ENCODE data around the gene ESYT3. TPM values are rescaled to one million over a fixed set of nuclear protein-coding genes. Genes with fewer than 3 reads are reported as not detected.
"Not testable (repeated sequence)": the region's sequence is repeated elsewhere in the genome, so short reads cannot be mapped to it uniquely, and the experiment has no call there.

ESYT3 gene
- total RNA-seq, 1 donor from 2014 or later, result 0.20 TPM

DNA sequence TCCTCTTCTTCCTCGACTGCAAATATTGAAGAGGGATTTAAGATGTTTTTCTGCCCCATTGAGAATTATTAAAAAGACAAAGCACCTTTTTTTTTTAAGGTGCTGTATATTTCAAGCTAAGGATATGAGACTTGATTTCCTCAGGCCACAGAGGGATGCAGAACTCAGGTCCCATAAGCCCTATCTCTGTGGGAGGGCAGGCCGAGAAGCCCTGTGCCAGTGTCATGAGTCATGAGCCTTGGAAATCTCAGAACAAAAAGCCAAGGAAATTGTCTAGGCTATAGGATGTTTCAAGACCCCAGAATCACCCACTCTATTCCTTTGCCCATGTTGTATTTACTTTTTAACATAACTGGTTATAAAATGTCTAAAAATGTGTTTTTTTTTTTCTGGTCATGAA lies 7.3 kb downstream of the ESYT3 start:
- ATAC-seq (no peak), DNase-seq (ENCODE audit: low spot score) (no peak)

DNA sequence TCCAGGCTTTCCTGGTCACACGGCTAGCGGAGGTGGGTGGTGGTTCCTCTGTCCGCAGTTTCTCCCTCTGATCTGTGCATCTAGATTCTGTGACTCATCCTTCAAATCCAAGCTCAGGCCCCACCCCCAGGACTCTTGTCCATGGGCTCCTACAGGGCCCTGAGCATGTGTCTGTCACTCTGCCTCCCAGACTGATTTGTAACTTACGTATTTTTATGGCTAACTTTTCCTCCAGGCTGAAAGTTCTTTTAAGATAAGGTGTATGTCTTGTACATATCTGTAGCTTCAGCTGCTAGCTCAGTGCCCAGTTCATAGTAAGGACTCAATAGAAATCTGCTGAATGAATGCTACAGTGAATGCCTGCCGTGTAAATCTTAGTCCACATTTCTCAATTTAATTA lies 8.0 kb downstream of the ESYT3 start:
- ATAC-seq, result no peak
- no peak for DNase-seq (ENCODE audit: low spot score)

DNA sequence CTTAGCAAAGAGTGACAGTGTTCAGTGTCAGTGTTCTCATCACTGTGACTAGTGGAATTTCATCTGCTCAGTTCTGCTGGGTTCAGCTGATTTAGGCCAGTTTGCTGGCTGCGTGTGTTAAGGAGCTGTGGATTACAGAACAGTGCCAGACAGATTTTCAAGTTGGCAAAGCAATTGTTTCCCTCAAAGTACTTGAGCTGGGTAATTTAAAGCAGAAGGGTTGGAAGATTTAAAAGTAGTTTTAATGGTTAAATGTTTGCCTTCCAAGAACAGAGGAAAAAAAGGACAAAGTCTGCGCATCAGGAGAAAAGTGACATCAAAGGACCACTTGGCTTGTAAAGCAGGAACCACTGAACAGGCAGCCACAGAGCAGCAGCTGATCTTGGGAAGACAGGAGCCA lies 8.7 kb downstream of the ESYT3 start:
- ATAC-seq (no peak), DNase-seq (ENCODE audit: low spot score) (no peak)

DNA sequence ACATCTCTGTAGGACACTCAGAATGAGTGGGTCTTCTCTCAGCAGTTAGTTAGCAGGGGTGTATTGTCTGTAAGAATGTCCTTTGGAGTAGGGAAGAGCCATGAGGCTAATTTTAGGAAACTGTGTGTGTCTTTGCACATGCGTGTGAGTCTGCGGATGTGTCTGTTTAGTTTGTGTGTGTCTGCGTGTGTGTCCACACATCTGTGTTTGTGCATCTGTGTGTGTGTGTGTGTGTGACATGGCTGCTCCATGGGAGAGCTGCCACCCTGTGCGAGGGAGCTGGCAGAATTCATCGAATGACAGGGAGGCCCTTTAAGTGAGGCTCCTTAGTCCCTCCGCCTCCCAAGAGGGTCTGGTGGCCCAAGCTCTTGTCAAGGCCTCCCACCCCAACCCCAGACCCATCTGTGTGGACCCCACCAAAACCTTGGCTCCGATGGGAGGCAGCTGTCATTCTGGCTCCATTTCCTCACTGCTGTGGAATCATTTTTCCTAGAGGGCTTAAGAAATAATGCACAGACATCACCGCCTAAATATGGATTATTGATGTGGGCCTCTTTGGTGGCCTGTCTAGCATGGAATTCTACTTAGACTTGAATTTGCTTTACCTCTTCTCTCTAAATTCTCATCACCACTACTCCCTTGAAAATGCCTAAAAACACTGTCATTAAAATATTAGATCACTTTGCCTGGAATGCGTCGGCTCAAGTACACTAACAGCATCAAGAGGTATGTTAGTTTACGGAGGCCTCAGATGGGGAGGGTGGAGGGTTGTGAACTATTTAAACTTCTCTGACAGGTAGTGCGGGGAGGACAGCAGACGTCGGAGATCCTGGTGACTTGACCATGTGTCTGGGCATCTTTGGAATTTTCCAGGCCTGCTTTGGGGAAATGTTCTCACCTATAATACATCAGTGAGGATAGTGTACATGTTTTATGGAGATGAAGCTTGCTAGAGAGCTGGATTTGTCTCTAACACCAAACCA lies 9.4 kb downstream of the ESYT3 start:
- DNase-seq (ENCODE audit: low spot score) (no peak), ATAC-seq (no peak)

DNA sequence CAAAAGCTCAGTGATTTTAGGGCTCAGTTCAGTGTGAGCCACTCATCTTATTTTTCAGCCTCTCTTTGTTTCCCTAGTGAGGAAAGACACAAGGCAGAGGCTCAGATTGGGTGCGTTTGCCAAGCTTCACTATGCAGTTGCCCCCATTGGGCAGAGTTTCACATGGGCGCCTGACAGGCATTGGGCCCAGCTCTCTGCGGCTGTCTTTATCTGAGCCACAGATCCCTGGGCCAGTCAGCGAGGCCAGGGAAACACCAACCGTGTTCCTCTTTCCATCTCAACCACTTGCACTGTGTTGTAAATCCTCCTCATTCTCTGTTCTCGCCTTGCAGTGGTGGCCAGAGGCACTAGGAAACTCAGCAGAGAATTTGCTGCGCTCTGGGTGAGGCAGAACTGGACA lies 10.8 kb downstream of the ESYT3 start:
- DNase-seq (ENCODE audit: low spot score), result no peak
- no peak for ATAC-seq

DNA sequence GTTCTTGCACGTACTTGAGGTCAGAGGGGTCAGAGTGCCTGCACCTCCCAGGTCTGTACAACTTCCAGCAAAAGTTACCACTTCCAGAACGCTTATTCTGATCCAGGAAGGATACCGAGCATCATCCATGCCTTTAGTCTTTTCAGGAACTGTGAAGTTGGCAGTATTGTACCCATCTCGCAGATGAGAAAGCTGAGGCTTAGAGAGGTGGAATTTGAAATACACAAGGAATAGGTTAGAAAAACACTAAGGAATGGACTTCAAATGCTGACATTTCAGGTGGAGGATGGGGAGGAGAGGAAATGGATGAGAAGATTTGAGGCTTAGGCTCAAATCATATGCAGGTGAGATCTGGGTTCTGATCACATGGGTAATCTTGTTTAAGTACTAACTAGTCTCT lies 11.2 kb downstream of the ESYT3 start:
- ATAC-seq, result no peak
- no peak for DNase-seq (ENCODE audit: low spot score)

DNA sequence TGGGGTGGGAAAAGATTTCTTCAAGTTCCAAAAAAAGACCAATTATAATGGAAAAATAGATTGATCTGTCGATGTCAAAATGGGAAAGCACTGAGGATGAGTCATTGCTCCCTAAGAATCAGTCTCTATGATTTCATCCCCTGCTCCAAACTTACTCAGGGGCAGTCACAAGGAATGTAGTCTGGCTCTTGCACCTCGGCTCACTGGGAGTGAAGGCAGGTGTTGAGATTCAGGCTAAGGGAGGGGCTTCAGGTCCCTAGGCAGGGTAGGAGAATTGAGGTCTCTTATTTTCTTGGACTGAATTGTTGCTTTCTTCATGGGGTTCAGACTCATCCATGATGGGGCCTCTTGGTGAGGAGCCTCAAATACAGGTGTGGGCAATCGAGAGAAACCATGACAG lies 14.2 kb downstream of the ESYT3 start:
- DNase-seq (ENCODE audit: low spot score), result no peak

DNA sequence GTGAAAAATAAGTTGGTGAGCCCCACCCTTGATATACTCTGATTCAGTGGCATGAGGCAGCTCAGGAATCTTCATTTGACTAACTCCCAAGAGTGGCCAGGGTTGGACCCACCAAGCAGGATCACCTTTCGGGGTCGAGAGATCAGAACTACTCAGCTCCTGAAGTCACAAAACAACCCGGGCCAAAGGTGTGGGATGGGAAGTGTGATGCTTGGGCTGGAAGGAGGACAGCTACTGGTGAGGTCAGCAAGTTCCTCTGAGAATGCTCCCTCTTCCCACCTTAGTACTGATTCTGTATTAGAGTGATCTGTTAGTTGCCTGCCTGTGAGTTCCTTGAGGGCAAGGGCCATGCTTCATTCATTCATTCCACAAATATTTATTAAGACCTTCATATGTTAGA lies 15.1 kb downstream of the ESYT3 start:
- no peak for DNase-seq (ENCODE audit: low spot score)
- ATAC-seq, result no peak

More for the DNA sequence above, 14.2 kb downstream of the ESYT3 start:
- ATAC-seq, result no peak

DNA sequence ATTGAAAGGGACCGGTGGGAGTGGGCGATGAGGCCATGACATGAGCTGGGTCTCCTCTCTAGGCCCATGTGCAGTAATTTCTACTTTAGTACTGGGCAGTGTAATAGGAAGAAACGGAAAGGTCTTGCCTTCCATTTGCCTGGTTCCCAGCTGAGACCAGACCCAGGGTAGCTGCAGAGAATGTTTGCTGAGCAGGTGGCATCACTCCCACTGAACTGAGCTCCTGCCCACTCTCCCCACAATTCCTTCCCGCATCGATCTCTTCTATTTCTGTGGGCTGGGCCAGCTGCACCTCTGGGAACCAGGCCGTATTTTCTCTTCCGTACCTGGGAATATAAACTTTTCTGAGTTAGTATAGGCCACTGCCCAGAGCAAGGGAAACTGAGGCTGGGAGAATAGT lies 15.8 kb downstream of the ESYT3 start:
- no peak for DNase-seq (ENCODE audit: low spot score)
- ATAC-seq, result no peak

DNA sequence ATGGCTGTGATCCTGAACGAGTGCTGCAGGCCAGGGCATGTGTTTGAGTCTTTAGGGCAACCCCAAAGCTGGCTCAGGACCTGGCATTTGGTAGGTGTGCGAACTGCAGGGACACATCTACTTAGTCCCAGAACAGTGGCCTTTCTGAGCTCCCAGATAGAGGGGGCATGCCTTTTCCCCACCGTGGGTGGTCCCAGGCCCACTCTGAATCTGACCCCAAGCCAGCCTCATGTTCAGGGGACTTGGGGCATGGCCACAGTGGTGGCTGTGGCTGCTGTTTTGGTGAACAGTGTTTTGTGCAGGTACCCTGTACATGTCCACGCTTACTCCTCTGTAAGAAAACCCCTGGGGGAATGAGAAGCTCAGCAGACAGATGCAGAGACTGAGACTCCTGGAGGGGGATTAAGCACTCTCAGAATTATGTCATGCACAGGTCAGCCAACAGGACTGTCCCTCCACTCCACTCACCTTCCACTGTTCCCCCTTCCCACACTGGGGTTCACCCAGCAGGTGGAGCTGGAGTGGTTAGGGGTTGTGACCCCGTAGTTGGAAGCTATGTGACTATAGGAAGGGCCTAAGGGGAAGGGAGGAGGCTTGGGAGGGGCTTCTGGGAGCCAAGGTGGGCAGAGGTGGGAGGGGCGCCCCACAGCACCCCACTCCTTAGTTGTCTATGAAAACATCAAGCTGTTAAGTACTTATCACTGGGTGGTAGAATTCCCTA lies 16.4 kb downstream of the ESYT3 start:
- ATAC-seq, result no peak

DNA sequence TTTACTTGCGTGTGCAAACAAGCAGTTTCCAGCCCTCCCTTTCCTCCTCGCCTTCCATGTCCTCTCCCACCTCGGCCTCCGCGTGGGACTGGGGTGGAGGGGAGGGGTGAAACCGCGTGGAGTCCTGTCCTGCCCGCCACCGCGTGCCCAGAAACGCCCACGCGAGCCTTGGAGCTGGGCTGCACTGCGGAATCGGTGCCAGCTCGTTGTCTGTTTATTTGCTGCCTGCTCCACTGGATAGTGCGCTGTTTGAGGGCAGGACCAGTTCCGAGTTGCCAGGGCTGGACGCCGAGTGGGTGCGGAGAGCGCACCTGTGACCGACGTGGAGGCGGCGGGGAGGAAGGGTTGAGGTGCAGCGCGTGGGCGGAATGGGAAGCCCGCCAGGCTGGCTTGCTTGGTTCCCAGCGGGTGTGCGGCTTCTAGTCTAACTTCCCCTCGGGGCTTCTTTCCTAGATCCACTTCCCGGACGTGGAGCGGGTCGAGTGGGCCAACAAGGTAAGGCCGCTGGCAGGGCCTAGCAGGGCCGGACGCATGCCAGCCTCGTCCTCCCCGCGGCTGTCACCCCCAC lies 17.3 kb downstream of the ESYT3 start:
- DNase-seq (ENCODE audit: low spot score) (no peak), ATAC-seq (no peak)

More for the DNA sequence above, 16.4 kb downstream of the ESYT3 start:
- DNase-seq (ENCODE audit: low spot score), result no peak

DNA sequence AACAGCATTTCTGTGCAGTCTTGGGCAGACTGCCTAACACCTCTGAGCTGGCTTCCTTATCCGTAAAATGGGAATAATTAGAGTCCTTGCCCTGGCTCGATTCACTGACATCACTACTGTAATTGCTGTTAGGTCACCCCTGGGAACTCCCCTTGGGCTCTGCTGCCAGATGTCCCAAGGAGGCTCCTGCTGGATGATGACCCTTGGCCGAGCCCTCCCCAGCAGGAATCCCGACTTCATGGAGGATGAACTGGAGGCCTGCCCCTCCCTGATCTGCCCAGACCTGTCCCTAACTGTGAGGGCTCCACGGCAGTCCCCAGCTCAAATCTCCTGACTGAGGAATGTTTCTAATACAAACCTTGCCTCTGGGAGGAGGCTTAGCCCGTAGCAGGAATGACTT lies 18.0 kb downstream of the ESYT3 start:
- DNase-seq (ENCODE audit: low spot score) (peak; percentile 29), ATAC-seq (no peak)

DNA sequence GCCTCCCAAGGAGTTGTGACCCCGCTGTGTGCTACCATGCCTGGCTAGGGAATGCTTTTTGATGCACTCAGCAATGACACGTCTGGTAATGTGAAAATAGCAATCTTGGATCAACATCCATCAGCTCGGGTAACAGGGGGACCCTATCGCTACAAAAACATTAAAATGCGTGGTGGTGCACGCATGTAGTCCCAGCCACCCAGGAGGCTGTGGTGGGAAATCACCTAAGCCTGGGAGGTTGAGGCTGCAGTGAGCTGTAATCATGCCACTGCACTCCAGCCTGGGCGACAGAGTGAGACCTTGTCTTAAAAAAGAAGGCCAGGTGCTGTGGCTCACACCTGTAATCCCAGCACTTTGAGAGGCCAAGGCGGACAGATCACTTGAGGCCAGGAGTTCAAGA lies 19.5 kb downstream of the ESYT3 start:
- ATAC-seq; DNase-seq (ENCODE audit: low spot score): not testable (repeated sequence)

DNA sequence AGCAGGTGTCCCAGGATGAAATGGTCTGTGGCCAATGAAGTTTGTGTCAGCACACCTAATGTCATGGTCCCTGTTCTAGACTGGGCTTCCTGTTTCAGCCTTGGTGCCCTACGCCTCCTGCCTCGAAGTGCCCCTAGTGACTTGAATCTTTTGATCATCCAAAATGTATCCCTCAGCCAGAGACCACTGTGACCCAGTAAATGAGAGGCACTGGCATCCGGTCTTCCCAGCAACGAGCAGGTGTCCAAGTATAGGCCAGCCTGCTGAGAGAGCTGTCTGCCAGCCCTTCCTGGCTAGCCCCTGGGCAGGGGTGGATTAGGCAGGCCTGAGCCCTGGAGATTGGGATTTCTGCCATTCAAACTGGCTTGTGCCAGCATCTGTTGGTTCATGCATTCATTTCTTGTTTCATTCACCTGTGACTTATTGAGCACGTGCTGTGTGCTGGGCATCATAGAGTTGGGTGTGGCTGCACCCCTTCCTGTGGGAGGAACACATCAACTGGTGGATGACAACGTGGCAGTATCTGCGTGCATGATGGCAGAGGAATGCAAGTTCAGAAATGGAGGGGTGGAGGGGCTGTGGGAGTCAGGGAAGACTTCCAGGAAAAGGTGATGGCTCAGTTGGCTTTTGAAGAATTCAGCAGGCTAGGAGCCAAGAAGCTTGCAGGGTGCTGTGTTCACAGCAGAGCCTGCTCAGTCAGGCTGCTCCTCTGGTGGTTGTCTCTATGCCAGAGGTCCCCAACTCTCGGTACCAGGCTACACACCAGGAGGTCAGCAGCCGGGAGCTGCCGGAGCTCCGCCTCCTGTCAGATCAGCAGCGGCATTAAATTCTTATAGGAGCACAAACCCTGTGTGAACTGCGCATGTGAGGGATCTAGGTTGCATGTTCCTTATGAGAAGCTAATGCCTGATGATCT lies 21.6 kb downstream of the ESYT3 start:
- DNase-seq (ENCODE audit: low spot score), result peak; percentile 27
- ATAC-seq, result no peak

DNA sequence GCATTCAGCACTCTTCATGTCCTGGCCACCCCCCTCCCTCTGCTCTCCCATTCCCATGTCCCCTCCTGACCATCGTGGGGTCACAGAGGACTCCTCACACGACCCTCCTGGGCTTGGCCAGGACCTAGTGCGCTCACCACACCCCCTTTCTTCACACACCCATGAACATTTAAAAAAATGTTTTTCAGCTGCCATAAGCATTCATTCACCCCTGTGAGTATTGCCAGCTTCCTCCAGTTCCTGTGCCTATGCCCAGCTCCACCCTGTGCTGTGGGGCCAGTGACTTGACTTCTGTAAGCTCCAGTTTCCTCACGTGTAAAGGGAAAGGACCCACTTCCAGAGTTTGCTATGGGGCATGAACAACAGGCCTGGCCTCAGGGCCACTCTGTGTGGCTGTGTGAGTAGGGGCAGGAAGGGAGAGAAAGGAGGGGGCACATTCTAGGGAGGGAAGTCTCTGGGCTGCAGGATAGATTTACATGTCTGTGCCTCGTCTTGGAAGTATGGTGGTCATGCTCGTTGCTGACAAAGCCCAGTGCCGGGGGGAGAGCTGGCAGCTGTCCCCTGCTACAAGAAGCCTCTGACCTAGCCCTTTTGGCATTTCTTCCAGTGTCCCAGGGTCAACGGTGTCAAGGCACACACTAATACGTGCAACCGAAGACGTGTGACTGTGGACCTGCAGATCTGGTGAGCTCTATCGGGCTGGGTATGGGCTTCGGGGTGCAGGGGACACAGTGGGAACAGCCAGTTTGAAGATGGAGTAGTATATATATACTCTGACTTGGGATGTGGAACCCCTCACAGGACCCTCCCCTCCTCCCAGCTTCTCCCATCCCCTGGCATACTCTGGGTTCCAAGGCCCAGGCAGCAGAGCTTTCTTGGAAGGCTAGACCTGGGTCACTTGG lies 22.8 kb downstream of the ESYT3 start:
- peak; percentile 28 for DNase-seq (ENCODE audit: low spot score)
- ATAC-seq, result no peak

DNA sequence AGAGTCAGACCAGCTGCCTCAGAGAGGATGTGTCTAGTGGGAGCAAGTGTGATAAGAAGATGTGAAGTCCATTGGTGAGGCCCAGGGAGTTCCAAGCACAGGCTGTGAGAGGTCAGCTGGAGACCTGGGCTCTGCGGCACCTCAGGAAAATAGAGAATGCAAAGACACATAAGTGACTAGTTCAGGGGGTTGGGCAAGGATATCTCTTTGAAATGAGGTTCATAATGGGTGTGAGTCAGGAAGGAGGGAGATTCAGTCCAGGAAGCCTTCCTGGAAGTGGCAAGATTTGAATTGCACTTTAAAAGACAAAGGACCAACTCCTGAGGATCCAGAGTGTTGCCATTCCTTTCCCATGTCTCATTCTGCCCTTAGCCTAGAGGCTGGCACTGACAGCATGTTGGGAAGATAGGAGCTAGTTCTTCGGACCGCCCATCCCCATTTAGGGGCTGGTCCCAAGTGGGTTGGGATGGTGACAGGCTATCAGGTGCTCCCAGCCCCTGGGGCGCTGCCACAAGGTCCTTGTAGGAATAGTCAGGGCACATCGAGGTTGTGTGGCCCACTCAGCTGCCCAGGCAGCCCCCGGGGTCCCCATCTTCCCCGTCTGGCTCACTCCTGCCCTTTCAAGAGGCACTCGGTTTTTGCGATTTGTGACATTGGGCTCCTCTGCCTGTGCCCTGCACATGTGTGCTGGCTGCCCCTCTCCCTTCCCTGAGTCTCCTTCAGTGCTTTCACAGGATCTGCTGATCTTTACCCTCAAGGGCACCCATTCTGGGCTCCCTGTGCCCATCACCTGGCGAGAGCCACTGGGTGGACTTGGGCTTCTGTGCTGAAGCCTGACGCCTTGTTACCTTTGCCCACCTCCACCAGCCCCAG lies 23.7 kb downstream of the ESYT3 start:
- no peak for ATAC-seq

DNA sequence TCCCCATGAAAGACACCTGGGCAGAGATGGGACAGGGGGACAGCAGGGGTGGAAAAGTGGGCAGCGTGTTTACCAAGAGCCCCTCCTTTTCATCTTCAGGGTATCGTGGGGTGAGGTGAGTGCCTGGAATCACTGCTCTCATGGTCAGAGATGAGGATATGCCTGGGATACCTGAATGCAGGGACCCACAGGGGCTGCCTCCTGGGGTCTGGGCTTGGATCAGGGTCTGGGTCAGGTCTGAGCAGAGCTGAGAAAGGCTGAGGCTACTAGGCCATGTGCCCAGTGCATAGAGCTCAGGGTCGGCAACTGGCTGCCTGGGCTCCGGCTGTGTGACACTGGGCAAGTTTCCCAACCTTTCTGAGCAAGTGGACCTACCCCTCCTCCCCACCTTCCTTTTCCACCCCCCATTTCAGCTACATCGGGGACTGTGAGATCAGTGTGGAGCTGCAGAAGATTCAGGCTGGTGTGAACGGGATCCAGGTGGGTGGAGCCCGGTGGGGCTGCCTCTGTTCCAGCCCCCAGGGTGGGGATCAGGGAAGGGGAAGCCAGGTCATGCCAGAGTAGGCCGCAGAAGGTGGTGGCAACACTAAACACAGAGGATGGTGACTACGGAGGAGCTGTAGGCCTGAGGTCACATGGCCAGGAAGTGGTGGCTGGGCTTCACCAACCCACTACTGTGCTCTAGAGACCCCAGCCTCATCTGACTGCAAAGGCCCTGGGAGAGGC lies 24.5 kb downstream of the ESYT3 start:
- no peak for ATAC-seq
- peak; percentile 22 for DNase-seq (ENCODE audit: low spot score)

More for the DNA sequence above, 23.7 kb downstream of the ESYT3 start:
- DNase-seq (ENCODE audit: low spot score), result peak; percentile 38
